Neural cell (in vitro differentiated cells): ENCODE measurements around the gene SLC9A7.

Source experiments
- EP300 ChIP-seq: fragments of 450-650 bp; conservative IDR thresholded peaks from 2 replicates; pipeline ENCODE4 v1.6.1; 2014; ENCODE audit warnings: antibody characterized with exemption, mild to moderate bottlenecking, moderate library complexity; ENCODE audit not compliant: poor library complexity, severe bottlenecking
- POLR2AphosphoS5 ChIP-seq: IDR thresholded peaks from 2 replicates; pipeline ENCODE4 v1.6.1; 2012
- RAD21 ChIP-seq: fragments of 450-650 bp; conservative IDR thresholded peaks from 2 replicates; pipeline ENCODE4 v1.6.1; 2014; ENCODE audit warnings: antibody characterized with exemption, mild to moderate bottlenecking, moderate library complexity
- TF ChIP-seq, protein P1 (sequence below): fragments of 450-650 bp; IDR thresholded peaks from 2 replicates; pipeline ENCODE4 v1.5.1; 2014; ENCODE audit warnings: antibody characterized with exemption, mild to moderate bottlenecking, moderate library complexity; ENCODE audit not compliant: poor library complexity, severe bottlenecking
- TF ChIP-seq, protein P2 (sequence below): IDR thresholded peaks from 2 replicates; pipeline ENCODE4 v1.6.1; 2012; ENCODE audit warnings: borderline replicate concordance

- TF ChIP-seq, protein P1, sequence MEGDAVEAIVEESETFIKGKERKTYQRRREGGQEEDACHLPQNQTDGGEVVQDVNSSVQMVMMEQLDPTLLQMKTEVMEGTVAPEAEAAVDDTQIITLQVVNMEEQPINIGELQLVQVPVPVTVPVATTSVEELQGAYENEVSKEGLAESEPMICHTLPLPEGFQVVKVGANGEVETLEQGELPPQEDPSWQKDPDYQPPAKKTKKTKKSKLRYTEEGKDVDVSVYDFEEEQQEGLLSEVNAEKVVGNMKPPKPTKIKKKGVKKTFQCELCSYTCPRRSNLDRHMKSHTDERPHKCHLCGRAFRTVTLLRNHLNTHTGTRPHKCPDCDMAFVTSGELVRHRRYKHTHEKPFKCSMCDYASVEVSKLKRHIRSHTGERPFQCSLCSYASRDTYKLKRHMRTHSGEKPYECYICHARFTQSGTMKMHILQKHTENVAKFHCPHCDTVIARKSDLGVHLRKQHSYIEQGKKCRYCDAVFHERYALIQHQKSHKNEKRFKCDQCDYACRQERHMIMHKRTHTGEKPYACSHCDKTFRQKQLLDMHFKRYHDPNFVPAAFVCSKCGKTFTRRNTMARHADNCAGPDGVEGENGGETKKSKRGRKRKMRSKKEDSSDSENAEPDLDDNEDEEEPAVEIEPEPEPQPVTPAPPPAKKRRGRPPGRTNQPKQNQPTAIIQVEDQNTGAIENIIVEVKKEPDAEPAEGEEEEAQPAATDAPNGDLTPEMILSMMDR, result no peak
- TF ChIP-seq RAD21, result no peak
- TF ChIP-seq POLR2AphosphoS5, result no peak
- TF ChIP-seq EP300, result no peak
- TF ChIP-seq, protein P2, sequence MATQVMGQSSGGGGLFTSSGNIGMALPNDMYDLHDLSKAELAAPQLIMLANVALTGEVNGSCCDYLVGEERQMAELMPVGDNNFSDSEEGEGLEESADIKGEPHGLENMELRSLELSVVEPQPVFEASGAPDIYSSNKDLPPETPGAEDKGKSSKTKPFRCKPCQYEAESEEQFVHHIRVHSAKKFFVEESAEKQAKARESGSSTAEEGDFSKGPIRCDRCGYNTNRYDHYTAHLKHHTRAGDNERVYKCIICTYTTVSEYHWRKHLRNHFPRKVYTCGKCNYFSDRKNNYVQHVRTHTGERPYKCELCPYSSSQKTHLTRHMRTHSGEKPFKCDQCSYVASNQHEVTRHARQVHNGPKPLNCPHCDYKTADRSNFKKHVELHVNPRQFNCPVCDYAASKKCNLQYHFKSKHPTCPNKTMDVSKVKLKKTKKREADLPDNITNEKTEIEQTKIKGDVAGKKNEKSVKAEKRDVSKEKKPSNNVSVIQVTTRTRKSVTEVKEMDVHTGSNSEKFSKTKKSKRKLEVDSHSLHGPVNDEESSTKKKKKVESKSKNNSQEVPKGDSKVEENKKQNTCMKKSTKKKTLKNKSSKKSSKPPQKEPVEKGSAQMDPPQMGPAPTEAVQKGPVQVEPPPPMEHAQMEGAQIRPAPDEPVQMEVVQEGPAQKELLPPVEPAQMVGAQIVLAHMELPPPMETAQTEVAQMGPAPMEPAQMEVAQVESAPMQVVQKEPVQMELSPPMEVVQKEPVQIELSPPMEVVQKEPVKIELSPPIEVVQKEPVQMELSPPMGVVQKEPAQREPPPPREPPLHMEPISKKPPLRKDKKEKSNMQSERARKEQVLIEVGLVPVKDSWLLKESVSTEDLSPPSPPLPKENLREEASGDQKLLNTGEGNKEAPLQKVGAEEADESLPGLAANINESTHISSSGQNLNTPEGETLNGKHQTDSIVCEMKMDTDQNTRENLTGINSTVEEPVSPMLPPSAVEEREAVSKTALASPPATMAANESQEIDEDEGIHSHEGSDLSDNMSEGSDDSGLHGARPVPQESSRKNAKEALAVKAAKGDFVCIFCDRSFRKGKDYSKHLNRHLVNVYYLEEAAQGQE, result no peak
These were observed 163.8 kb downstream of the SLC9A7 start for GRCh38 chrX:46595084-46595483.
